COR-L47 (cell line): Measurements from ENCODE around the gene POGLUT2.

ENCODE experiments used
- DNase-seq: peaks from one replicate; lab custom pipeline; 2025; lab: John Stamatoyannopoulos, UW

POGLUT2 gene

DNA sequence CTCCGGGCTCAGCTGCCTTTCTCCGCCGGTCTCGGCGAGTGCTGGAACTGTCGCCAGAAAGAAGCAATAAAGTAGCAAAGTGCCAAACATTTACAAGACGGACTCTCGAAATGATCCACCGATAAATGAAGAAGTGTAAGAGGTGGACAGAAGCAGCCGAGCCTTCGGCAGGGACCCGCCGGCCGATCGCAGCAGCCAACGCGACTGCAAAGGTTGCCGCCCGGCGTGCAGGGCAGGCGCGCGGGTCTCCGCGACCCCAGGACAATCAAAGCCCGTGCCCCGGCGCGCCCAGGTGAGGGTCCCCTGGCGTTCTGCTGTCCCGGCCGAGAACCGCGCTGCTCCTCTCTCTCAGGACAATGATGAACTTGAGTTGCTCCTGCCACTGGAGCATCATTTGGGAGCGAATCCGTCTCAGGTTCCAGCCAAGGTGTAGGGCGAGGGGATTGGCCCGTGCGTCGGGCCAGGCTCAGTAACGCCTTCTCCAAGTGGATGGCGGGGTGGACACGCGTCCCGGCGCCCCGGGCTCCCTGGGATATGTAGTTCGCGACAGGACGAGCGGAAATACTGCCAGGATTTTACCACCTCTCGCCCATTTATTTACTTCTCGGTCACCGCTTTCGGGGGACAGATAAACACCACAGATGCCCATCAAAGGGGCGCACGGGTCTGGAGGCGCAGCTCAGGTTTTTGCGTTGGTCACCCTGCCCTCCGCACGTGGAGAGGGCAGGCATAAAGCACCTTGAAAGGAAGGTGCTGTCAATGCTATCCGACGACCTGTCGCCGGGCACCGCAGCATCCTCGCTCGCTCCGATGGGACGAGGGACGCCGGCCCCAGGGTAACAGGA lies at the start of gene POGLUT2, which contains the start of gene BIVM:
POGLUT2 (minus strand) TSS at position 396 of the 845 bp plus-strand sequence; CDS start at position 90, 306 bp downstream.
BIVM (plus strand) TSS at position 539 of the 845 bp plus-strand sequence. CDS start 8,149 bp downstream, outside the sequence.
- DNase-seq = peak; percentile 86

DNA sequence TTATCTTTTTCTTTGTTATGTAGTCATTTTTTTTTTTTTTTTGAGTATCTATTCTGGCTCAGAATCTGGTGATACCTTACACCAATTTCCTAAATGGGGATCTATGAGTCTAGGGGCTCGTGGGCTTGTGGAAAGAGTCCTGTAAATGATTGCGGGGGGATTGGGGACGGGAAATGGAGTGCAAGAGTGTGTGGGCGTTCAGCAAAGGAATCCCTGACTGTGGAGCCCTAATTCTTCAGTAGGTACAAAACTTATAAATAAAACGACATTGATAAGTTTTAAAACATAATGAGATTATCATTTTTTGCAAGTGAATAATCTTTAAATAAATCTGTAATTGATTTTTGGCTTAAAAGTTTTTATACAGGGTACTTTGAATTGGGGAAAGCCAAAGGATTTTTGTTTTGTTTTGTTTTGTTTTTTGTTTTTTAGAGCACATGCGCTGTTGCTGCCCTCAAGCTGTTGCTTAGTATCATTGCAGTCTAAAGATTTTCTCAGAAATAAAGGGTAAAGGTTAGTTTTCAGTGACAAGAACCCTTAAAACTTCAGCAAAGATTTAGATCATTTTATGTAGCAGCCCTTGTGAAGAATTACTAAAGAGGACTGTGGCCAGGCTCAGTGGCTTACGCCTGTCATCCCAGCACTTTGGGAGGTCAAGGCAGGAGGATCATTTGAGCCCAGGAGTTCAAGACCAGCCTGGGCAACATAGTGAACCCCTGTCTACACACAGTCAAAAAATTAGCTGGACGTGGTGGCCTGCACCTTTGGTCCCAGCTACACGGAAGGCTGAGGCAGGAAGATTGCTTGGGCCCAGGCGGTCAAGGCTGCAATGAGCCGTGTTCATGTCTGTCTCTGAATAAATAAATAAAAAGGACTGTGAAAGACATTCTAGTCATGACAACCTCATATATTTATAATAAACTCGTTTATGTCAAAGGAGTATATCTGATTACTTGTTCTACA lies 48.8 kb upstream of the POGLUT2 start:
- DNase-seq = no peak

DNA sequence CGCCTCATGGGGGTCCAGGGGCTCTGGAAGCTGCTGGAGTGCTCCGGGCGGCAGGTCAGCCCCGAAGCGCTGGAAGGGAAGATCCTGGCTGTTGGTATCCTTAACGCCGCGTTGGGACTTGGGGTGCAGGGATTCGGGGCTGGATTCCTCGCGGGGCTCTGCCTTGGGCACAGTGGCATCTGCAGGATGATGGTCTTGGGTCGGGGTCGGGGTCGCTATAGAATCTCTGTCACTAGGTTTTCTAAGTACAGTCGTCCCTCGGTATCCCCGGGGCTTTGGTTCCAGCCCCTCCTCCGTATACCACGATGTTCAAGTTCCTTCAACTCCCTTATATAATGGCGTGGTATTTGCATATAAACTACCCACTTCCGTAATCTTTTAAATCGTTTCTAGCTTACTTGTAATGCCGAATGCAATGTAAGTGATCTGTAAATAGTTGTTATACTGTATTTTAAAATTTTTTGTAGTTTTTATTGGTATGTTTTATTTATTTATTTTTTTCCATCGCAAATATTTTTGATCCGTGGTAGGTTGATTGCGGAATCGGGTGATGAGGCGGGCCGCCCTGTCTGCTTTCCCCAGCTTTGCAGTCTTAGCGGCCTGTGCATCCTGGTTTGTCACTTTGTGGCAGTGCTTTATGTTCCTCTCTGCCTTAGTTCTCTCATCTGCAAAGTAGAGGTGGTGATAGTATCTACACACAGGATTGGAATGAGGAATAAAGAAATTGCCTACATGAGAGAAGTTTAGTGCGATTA lies 47.7 kb upstream of the POGLUT2 start:
- DNase-seq = no peak

DNA sequence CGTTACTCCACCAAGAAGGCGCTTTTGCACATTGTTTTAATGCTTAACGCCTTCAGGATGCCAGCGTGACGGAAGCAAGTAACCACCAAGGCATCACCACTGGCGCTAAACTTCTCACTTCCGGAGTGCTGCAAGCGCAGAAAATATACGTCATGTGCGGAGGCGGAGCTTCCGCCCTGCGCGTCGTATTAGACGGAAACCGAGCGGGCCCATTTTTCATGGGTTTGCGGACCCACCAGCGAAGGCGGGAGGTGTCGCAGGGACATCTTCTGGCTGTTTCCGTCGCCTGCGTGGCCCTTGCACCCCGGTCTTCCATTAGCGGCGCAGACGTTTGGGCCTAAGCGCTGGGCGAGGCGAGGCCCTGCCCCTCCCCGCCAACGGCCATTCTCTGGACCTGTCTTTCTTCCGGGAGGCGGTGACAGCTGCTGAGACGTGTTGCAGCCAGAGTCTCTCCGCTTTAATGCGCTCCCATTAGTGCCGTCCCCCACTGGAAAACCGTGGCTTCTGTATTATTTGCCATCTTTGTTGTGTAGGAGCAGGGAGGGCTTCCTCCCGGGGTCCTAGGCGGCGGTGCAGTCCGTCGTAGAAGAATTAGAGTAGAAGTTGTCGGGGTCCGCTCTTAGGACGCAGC lies 47.0 kb upstream of the POGLUT2 start, which contains the start of gene ERCC5:
ERCC5 (plus strand) TSS at position 403 of the 631 bp plus-strand sequence. CDS start 235 bp downstream, outside the sequence.
- peak; percentile 97 for DNase-seq

DNA sequence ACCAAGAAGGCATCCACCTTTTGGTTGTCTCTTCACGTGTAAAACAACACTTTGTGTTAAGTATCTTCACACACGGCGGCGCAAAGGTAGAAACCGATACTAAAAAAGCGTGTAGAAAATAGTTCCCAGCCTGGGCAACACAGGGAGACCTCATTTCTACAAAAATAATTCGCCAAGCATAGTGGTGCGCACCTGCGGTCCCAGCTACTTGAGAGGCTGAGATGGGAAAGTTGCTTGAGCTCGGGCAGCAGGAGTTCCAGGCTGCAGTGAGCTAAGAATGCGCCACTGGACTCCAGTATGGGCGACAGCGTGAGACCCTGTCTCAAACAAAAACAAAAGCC lies 46.5 kb upstream of the POGLUT2 start:
- DNase-seq = no peak

DNA sequence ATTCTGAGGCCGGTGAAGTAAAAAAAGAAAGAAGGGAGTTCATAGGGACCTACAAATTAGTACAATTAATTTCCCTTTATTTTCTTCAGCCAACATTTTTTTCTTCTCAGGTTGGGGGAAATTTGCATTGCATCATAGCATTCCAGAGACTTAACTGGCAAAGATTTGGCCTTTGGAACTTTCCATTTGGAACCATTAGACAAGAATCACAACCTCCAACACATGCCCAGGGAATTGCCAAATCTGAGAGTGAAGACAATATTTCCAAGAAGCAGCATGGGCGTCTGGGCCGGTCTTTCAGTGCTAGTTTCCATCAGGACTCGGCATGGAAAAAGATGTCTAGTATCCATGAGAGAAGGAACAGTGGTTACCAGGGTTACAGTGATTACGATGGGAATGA lies 40.7 kb upstream of the POGLUT2 start:
- no peak for DNase-seq

DNA sequence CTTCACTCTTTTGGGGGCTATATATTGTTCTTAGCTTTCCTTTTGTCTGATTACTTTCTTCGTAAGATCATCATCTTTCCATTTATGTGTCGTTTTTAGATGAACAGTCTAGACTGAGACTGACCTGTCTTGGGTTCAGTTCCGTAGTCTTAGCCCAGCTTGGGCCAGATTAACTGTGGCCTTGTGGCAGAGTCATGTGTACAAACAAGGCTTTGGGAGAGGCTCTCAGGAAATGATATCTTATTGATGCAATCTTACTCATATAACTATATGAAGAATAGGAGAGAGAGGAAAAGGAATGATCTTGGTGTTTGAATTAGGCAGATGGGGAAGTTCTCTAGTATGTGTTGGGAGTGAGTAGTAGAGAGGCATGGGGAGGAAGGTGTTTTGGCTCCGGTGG lies 40.2 kb upstream of the POGLUT2 start:
- no peak for DNase-seq

DNA sequence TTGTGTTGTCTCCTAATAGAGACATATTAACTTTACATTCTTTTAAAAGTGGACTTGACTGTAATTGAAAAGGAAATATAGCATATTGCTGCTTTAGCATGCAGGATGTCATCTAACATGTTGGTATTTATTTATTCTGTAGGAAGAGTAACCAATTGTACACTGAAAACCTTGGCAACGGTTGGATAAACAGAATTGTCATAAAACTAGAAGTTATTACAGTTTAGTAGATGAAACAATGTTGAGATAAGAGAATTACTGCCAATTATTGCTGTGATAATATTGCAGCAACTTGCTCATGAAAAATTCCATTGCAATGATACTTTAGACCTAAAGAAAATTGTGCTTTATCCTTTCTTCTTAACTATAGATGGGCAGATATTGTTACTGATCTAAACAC lies 39.5 kb upstream of the POGLUT2 start:
- no peak for DNase-seq

DNA sequence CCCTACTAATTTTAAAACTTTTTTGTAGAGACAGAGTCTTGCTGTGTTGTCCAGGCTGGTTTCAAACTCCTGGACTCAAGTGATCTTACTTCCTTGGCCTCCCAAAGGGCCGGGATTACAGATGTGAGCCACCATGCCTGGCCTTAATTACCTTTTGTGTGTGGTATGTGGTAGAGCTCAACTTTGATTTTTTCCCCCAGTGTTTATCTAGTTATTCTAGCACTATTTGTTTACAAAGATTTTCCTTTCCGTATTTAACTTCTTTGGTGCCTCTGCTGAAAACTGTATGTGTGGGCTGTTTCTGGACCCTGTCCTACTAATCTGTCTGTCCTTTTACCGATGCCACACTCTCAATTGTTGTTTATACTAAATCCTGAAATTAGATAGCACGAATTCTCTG lies 37.7 kb upstream of the POGLUT2 start:
- no peak for DNase-seq

DNA sequence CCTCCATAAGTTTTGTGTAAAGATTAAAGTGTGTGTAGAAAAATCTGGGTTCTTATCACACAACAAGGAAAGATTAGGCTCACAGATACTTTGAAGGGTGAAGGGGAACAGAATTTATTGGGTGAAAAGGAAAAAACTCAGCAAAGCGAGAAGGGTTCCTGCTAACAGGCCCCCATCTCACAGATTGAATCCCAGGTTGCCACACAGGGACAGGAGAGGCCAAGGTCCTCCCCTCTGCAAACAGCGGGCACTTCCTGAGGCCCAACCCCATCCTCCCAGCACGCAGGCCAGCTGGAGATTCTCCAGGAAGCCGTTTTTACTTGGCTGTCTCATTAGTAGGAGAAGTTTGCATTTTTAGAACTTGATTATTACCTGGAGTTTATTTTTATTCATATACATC lies 31.9 kb upstream of the POGLUT2 start:
- DNase-seq = no peak

DNA sequence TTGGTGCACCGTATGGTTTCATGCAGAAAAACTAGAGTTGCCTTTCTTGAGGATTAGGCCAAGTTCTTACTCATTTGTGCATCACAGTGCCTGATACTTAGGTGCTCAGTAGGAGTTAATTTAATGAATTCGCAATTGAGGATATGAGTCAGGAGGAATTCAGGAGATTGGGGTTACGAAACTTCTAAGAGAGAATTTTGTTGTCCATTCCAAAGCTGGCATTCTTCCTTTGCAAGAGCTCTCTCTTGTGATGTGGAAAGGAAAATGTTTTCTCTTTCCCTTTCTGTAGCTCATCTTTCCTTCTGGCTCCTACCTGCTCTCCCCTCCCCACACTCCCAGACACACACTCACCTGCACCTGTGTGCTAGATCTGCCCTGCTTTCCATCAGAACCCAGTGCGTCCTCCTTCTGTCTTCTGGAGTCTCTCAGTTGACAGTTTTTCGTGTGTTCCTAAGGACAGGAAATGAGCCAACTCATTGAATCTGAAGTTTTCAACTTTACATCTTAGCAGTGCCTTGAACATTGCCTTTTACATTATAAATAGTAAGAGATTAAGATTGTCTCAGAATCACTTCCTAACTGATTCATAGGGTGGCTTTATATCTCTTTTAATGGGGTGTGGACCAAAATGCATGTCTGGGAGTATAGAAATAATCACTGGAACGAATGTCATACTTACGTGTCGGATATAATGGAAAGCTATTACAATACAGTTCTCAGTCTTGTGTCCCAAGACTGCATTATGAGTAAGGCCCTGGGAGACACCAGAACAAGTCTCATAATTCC lies 27.3 kb upstream of the POGLUT2 start:
- DNase-seq = no peak

DNA sequence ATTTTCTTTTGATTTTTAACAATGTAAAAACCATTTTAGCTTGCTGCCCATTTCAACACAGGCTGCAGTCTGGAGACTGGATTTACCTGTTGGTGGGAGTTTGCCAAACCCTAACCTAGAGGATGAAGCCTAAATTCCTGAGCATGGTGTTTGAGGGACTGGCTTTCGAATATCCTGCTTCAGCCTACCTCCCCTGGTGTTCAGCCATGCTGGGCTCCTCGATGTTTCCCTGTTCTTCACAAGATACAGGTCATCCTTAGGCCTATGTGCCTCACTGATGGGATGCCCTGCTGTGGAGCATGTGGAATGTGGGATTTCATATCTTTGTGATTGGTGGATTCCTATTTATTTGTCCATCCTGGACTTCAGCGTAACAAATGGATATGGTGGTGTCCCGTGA lies 26.6 kb upstream of the POGLUT2 start:
- DNase-seq = no peak

DNA sequence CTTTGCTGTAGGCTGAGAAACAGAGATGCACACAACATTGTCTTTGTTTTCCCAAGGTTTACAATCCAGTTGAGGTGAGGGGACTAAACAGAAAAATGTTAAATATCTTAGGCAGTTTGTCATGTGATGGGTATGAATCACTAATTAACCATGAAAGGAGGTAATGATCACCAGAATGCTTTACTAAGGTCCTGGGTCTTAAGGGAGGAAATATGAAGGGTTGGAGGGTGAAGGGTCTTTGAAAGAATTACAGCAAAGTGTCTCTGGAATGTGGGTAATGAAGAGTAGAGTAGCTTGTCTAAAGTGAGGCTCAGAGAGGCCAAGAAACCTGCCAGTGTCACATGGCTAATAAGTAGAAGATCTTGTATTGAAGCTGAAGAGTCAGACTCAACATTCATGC lies 19.1 kb upstream of the POGLUT2 start:
- no peak for DNase-seq

DNA sequence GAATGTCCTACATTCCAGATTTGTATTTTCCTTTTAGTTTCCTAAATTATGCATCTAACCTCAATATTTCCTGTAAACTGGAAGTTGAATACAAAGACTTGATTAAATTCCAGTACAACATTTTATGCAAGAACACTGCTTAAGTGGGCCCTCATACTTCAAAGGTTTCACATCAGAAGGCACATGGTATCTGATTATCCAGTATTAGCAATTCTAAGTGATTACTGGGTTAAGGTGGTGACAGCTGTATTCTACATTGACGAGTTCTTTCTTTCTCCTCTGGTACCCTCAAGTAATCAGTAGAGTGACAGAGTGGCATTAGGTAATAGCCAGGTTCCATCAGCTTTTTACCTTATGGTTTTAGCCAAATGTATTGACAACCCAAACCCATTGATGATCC lies 18.5 kb upstream of the POGLUT2 start:
- no peak for DNase-seq

DNA sequence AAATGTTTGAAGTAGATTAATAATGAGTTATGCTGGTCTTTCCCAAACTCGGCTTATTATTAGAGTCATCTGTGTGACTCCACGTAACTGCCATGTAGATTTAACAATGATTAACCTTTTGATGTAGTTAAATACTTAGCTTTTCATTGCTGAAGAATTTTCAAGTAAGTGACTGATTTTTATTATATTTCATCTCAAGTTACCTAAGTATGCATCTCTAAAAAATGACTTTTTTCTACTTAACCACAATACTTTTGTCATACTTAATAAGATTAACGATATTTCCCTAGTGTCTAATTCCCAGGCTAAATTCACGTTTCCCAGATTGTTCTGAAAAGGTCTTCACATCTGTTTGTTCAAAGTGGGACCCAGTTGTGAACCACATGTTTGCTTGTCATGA lies 17.9 kb upstream of the POGLUT2 start:
- no peak for DNase-seq

DNA sequence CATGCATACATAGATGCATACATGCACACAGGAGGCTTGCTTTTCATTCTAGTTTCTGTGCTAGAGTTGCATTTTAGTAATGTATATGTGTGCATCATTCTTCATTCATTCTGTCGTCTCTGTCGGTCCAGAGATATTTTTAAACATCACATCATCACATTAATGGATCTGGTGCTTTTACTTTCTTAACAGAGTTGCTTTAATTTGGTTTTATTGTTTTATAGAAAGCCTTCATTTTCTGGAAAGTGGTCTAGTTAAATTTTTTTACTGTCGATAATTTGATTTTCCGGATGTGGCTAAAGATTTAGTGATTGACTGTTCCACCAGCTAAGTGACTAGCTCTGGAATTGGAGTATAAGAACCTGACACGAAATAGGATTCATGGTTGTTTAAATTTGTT lies 17.0 kb upstream of the POGLUT2 start:
- no peak for DNase-seq

DNA sequence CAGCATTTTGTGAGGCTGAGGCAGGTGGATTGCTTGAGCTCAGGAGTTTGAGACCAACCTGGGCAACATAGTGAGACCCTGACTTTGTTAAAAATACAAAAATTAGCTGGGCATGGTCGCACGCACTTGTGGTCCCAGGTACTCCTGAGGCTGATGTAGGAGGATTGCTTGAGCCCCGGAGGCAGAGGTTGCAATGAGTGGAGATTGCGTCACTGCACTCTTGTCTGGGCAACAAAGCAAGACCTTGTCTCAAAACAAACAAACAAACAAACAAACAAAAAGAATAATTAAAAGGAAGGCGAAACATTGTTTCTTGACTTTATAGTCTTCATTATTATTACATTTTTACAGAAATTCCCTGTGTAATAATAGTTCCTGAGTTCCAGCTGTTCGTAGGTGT lies 16.0 kb upstream of the POGLUT2 start:
- no peak for DNase-seq

DNA sequence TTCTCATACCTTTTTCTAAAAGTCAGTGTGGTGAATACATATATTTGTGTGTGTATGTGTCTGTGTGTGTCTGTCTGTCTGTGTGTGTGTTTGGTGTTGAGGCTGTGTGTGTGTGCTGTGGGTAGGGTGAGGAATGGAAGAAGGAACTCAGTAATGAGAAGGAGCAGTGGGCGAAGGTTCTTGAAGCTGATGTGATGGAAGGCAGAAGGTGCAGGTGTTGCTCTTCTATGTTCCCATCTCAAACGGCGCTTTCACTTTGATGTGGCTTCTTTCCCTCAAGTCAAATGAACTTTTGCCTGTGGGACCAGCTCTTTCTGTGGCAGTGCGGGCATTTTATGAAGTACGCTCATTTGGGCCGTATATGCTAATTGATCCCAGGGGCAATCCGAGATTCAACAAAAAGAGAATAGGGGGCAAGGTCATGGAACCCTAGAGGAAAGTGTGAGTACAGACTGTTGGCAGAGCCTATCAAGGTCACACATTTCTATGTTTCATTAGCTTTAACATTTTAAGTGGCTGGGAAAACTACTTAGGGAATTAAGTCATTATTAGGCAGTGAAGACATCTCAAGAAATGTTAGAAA lies 15.3 kb upstream of the POGLUT2 start:
- no peak for DNase-seq

DNA sequence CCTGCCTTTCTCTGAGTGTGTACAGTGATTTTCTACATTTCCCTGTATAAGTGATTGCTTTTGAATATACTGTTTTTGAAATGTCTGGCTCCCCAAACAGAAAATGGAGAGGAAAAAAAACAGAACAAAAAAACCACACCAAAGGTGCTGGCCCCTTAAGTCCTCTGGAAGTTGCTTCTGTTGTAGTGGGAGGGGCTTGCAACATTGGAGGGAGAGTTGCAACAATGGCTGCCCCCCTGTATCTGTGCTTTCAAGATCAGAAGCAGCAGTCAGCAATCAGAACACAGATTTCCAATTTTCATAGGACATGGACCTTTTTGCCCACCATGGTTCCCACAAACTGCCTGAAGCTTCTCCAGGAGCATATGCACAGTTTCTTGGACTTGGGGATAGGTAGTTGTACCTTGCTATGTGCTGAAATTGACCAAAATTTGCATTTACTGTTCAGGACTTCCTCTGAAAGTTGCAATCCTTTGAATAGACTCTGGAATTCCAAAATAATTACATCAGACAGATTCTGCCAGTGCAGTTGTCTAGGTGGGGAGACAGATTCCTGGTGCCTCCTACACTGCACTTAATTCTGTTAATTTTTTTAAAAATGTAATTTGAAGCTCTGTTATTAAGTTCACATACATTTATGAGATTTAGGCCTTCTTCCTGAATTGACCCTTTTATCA lies 14.0 kb upstream of the POGLUT2 start:
- DNase-seq = no peak

DNA sequence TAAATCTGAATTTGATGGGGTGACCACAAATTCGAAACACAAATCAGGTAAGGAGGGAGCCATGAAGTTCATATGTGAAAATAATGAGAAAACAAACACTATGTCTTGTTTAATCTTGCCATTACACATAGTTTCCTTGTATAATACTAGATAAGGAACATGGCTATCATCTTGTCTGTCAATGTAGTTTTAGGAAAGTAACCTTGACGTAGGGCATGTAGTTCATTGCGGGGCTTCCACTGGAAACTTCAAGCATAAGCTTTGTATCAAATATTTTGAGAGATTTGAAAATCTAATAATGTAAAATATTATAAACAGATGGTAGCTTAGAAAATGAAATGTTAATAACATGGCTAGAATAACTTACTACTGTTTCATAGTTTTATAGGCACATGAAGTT lies 8.9 kb upstream of the POGLUT2 start:
- DNase-seq = no peak
